ENCODE measurements around the gene PDE1C.
A peak's percentile ranks its signal among the peaks of the same experiment; 100 is the strongest.
"Not testable (repeated sequence)": the region's sequence is repeated elsewhere in the genome, so short reads cannot be mapped to it uniquely, and the experiment has no call there.

Gene PDE1C

GRCh38 chr7:32070406-32071360, at the start of gene PDE1C:
PDE1C (minus strand) TSS chr7:32070407.
- FAIRE-seq (peak; percentile 88), DNase-seq (ENCODE audit: low spot score) (peak; percentile 64)

- FAIRE-seq = no peak
Observed at GRCh38 chr7:32119790-32120196, 49.6 kb upstream of the PDE1C start.

GRCh38 chr7:32117837-32118236, 47.6 kb upstream of the PDE1C start:
- DNase-seq (ENCODE audit: low spot score) (no peak), FAIRE-seq (no peak)

More at GRCh38 chr7:32119790-32120196, 49.6 kb upstream of the PDE1C start:
- no peak for DNase-seq (ENCODE audit: low spot score)

GRCh38 chr7:32116436-32116835, 46.2 kb upstream of the PDE1C start:
- peak; percentile 32 for DNase-seq (ENCODE audit: low spot score)
- no peak for FAIRE-seq

GRCh38 chr7:32115831-32116230, 45.6 kb upstream of the PDE1C start:
- FAIRE-seq (peak; percentile 50), DNase-seq (ENCODE audit: low spot score) (peak; percentile 70)

GRCh38 chr7:32108651-32109050, 38.4 kb upstream of the PDE1C start:
- FAIRE-seq (no peak), DNase-seq (ENCODE audit: low spot score) (no peak)

- DNase-seq (ENCODE audit: low spot score) = no peak
- FAIRE-seq = peak; percentile 23
Observed at GRCh38 chr7:32104766-32105165, 34.6 kb upstream of the PDE1C start.

- no peak for DNase-seq (ENCODE audit: low spot score)
- FAIRE-seq = no peak
Observed at GRCh38 chr7:32103361-32103760, 33.2 kb upstream of the PDE1C start.

GRCh38 chr7:32102432-32102873, 32.2 kb upstream of the PDE1C start:
- peak; percentile 74 for FAIRE-seq
- DNase-seq (ENCODE audit: low spot score) = peak; percentile 20

GRCh38 chr7:32100407-32100907, 30.2 kb upstream of the PDE1C start:
- peak; percentile 53 for FAIRE-seq
- DNase-seq (ENCODE audit: low spot score) = no peak

- no peak for DNase-seq (ENCODE audit: low spot score)
- FAIRE-seq = no peak
Observed at GRCh38 chr7:32094516-32094915, 24.3 kb upstream of the PDE1C start.

GRCh38 chr7:32093415-32094408, 23.5 kb upstream of the PDE1C start:
- DNase-seq (ENCODE audit: low spot score) (peak; percentile 43), FAIRE-seq (peak; percentile 70)

GRCh38 chr7:32092346-32092745, 22.1 kb upstream of the PDE1C start:
- DNase-seq (ENCODE audit: low spot score) (no peak), FAIRE-seq (no peak)

- no peak for DNase-seq (ENCODE audit: low spot score)
- no peak for FAIRE-seq
Observed at GRCh38 chr7:32091608-32092210, 21.5 kb upstream of the PDE1C start.

- FAIRE-seq (no peak), DNase-seq (ENCODE audit: low spot score) (no peak)
Observed at GRCh38 chr7:32089678-32090077, 19.5 kb upstream of the PDE1C start.

- no peak for DNase-seq (ENCODE audit: low spot score)
- FAIRE-seq = peak; percentile 27
Observed at GRCh38 chr7:32089256-32089655, 19.0 kb upstream of the PDE1C start.

GRCh38 chr7:32088451-32088881, 18.3 kb upstream of the PDE1C start:
- DNase-seq (ENCODE audit: low spot score) (no peak), FAIRE-seq (no peak)

GRCh38 chr7:32079510-32079909, 9.3 kb upstream of the PDE1C start:
- DNase-seq (ENCODE audit: low spot score) = no peak
- peak; percentile 42 for FAIRE-seq

- FAIRE-seq = no peak
- no peak for DNase-seq (ENCODE audit: low spot score)
Observed at GRCh38 chr7:32078824-32079223, 8.6 kb upstream of the PDE1C start.

- no peak for FAIRE-seq
- no peak for DNase-seq (ENCODE audit: low spot score)
Observed at GRCh38 chr7:32077806-32078205, 7.6 kb upstream of the PDE1C start.

GRCh38 chr7:32076802-32077201, 6.6 kb upstream of the PDE1C start:
- FAIRE-seq; DNase-seq (ENCODE audit: low spot score): not testable (repeated sequence)
